ENCODE data around the gene PAF1.
"Not testable (repeated sequence)": the region's sequence is repeated elsewhere in the genome, so short reads cannot be mapped to it uniquely, and the experiment has no call there.

Gene PAF1

GRCh38 chr19:39355253-39355652, 35.7 kb downstream of the PAF1 start:
- no peak for DNase-seq (ENCODE audit: low read depth)

GRCh38 chr19:39352381-39353255, 38.3 kb downstream of the PAF1 start:
- DNase-seq (ENCODE audit: low read depth), result no peak

- no peak for DNase-seq (ENCODE audit: low read depth)
Measured at GRCh38 chr19:39351537-39352064, 39.3 kb downstream of the PAF1 start.

GRCh38 chr19:39350156-39350555, 40.8 kb downstream of the PAF1 start:
- no peak for DNase-seq (ENCODE audit: low read depth)

- DNase-seq (ENCODE audit: low read depth), result no peak
Measured at GRCh38 chr19:39349326-39349725, 41.6 kb downstream of the PAF1 start.

- no peak for DNase-seq (ENCODE audit: low read depth)
Measured at GRCh38 chr19:39347332-39348164, 43.4 kb downstream of the PAF1 start.

- no peak for DNase-seq (ENCODE audit: low read depth)
Measured at GRCh38 chr19:39345956-39346355, 45.0 kb downstream of the PAF1 start.

GRCh38 chr19:39342647-39343305, 48.1 kb downstream of the PAF1 start:
- no peak for DNase-seq (ENCODE audit: low read depth)

- peak; percentile 97 for DNase-seq (ENCODE audit: low read depth)
Measured at GRCh38 chr19:39341719-39342604, 48.9 kb downstream of the PAF1 start, which contains the start of gene SAMD4B. Gene SAMD4B, plus strand, starts transcription at chr19:39342421. Its CDS starts 14,473 bp downstream, at chr19:39356894.

GRCh38 chr19:39341129-39341718, 49.7 kb downstream of the PAF1 start:
- DNase-seq (ENCODE audit: low read depth), result no peak

GRCh38 chr19:39340156-39340555, 50.8 kb downstream of the PAF1 start:
- not testable (repeated sequence) for DNase-seq (ENCODE audit: low read depth)

- DNase-seq (ENCODE audit: low read depth), result no peak
Measured at GRCh38 chr19:39339674-39340073, 51.2 kb downstream of the PAF1 start.

- no peak for DNase-seq (ENCODE audit: low read depth)
Measured at GRCh38 chr19:39336483-39336882, 54.4 kb downstream of the PAF1 start.
